ENCODE measurements around the gene KLF11. TPM values are rescaled to one million over a fixed set of nuclear protein-coding genes. Genes with fewer than 3 reads are reported as not detected.

Gene KLF11
- total and polyA plus RNA-seq, 2 donors (not counting 1 experiment from before 2014, with no cell fraction given) = 5.9 to 6.8 TPM

- peak overlapping the region; percentile 44 for H3K9ac ChIP-seq (ENCODE audit: insufficient read depth, low read length)
- H3K4me2 ChIP-seq (ENCODE audit: extremely low read depth, insufficient read depth, low read length) = peak overlapping the region; percentile 69
- peaks cover 5% of the 10 kb centered on the region for H3K4me1 ChIP-seq (ENCODE audit: control insufficient read depth, extremely low read depth, insufficient read depth, low read length)
- TF ChIP-seq EZH2 (IDR thresholded peaks at IDR 0.05; ENCODE audit: low read length, missing control alignments) (no peak), CTCF (conservative IDR thresholded peaks at IDR 0.05 in 1 of 2, IDR thresholded peaks at IDR 0.05 in 1 of 2; ENCODE audit: low read depth in 1 of 2, low read length in 2 of 2) (peak in 1 of 2 donors; percentile 11)
- H3K27me3 ChIP-seq (ENCODE audit: control insufficient read depth, insufficient read depth, low read length) = no peaks in the 10 kb centered on the region
- H3K79me2 ChIP-seq (ENCODE audit: control insufficient read depth, insufficient read depth, low read length) = no peaks in the 10 kb centered on the region
- peaks cover under 1% of the 10 kb centered on the region for H3K36me3 ChIP-seq (ENCODE audit: control insufficient read depth, insufficient read depth, low read length)
- no peaks in the 10 kb centered on the region for H3K9me3 ChIP-seq (ENCODE audit: control insufficient read depth, insufficient read depth, low read depth, low read length)
- no peaks in the 10 kb centered on the region for H4K20me1 ChIP-seq (ENCODE audit: control insufficient read depth, extremely low read depth, insufficient read depth, low read length)
- H2AFZ ChIP-seq (ENCODE audit: low read length) = no peak overlapping the region
- peak; percentile 58 to 87 for DNase-seq (ENCODE audit: low read depth in 2 of 2)
- H3K27ac ChIP-seq (ENCODE audit: insufficient read depth, low read length) = peak overlapping the region; percentile 5
- H3K4me3 ChIP-seq (replicated peaks in 1 of 4; ENCODE audit: control extremely low read depth in 1 of 4, insufficient read depth in 1 of 4, low read depth in 3 of 4, low read length in 4 of 4) = peak overlapping the region in 3 of 4 experiments; percentile 1 to 66 (median 59)
Measured at GRCh38 chr2:10042301-10043161, 819 bp upstream of the KLF11 start.

GRCh38 chr2:10043906-10044601 lies 704 bp downstream of the KLF11 start:
- Histone ChIP-seq H3K9me3 (ENCODE audit: control insufficient read depth, insufficient read depth, low read depth, low read length) (no peaks in the 10 kb centered on the region), H3K4me2 (ENCODE audit: extremely low read depth, insufficient read depth, low read length) (peak overlapping the region; percentile 72), H3K4me3 (replicated peaks in 1 of 4; ENCODE audit: control extremely low read depth in 1 of 4, insufficient read depth in 1 of 4, low read depth in 3 of 4, low read length in 4 of 4) (peak overlapping the region; percentile 7 to 64 (median 54)), H4K20me1 (ENCODE audit: control insufficient read depth, extremely low read depth, insufficient read depth, low read length) (no peaks in the 10 kb centered on the region), H3K79me2 (ENCODE audit: control insufficient read depth, insufficient read depth, low read length) (no peaks in the 10 kb centered on the region), H3K27ac (ENCODE audit: insufficient read depth, low read length) (no peak overlapping the region), H3K27me3 (ENCODE audit: control insufficient read depth, insufficient read depth, low read length) (no peaks in the 10 kb centered on the region), H2AFZ (ENCODE audit: low read length) (no peak overlapping the region), H3K36me3 (ENCODE audit: control insufficient read depth, insufficient read depth, low read length) (peaks cover 5% of the 10 kb centered on the region), H3K4me1 (ENCODE audit: control insufficient read depth, extremely low read depth, insufficient read depth, low read length) (peaks cover 3% of the 10 kb centered on the region), H3K9ac (ENCODE audit: insufficient read depth, low read length) (peak overlapping the region; percentile 85)
- peak; percentile 87 to 95 for DNase-seq (ENCODE audit: low read depth in 2 of 2)
- TF ChIP-seq EZH2 (IDR thresholded peaks at IDR 0.05; ENCODE audit: low read length, missing control alignments) (no peak), CTCF (conservative IDR thresholded peaks at IDR 0.05 in 1 of 2, IDR thresholded peaks at IDR 0.05 in 1 of 2; ENCODE audit: low read depth in 1 of 2, low read length in 2 of 2) (no peak)
